Mesenchymal stem cell (in vitro differentiated cells and primary cell): ENCODE data around the gene KIF26B.

Experiments used
- DNase-seq: peaks from one replicate; pipeline ENCODE4 v3.0.0-alpha.2; 2013
- H2AFZ ChIP-seq: one replicate; pipeline ENCODE4 v1.6.1; 2013; ENCODE audit warnings: low read depth, mild to moderate bottlenecking, control low read depth, inconsistent platforms, low read length, moderate library complexity
- H2AK5ac ChIP-seq: 2 replicates; pipeline ENCODE4 v1.6.1; 2013; ENCODE audit warnings: low read length, moderate library complexity, mild to moderate bottlenecking, inconsistent platforms; ENCODE audit not compliant: severe bottlenecking
- H2BK120ac ChIP-seq: one replicate; pipeline ENCODE4 v1.6.1; 2013; ENCODE audit warnings: low read depth, mild to moderate bottlenecking, inconsistent platforms, low read length, moderate library complexity
- H2BK12ac ChIP-seq, 2 experiments: one replicate each; pipeline ENCODE4 v1.6.1; 2013; ENCODE audit warnings: inconsistent platforms in 2 of 2, low read length in 2 of 2, mild to moderate bottlenecking in 2 of 2, moderate library complexity in 2 of 2, control low read depth in 1 of 2
- H2BK15ac ChIP-seq: one replicate; pipeline ENCODE4 v1.6.1; 2013; ENCODE audit warnings: mild to moderate bottlenecking, low read depth, inconsistent platforms; ENCODE audit not compliant: poor library complexity, severe bottlenecking
- H2BK5ac ChIP-seq: 2 replicates; pipeline ENCODE4 v1.6.1; 2013; ENCODE audit warnings: low read depth, mild to moderate bottlenecking, low read length, control low read depth, inconsistent platforms; ENCODE audit not compliant: poor library complexity, severe bottlenecking
- H3K14ac ChIP-seq, 2 experiments: one replicate each; pipeline ENCODE4 v1.6.1; 2013; ENCODE audit warnings: inconsistent platforms in 2 of 2, low read length in 2 of 2, control low read depth in 1 of 2, mild to moderate bottlenecking in 1 of 2, moderate library complexity in 1 of 2
- H3K18ac ChIP-seq, 2 experiments: one replicate each; pipeline ENCODE4 v1.6.1; 2013; ENCODE audit warnings: inconsistent platforms in 2 of 2, low read length in 2 of 2, control low read depth in 1 of 2, low read depth in 1 of 2, mild to moderate bottlenecking in 1 of 2
- H3K23ac ChIP-seq, 2 experiments: one replicate each; pipeline ENCODE4 v1.6.1; 2013; ENCODE audit warnings: inconsistent platforms in 2 of 2, low read length in 2 of 2, mild to moderate bottlenecking in 2 of 2, moderate library complexity in 2 of 2, control low read depth in 1 of 2
- H3K27ac ChIP-seq: 2 replicates; pipeline ENCODE4 v1.5.1; 2013; ENCODE audit warnings: mild to moderate bottlenecking, moderate library complexity, low read length, control low read depth, inconsistent platforms; ENCODE audit not compliant: poor library complexity, severe bottlenecking
- H3K27me3 ChIP-seq, 2 experiments: 2 replicates each; pipeline versions ENCODE4 v1.6.1 to v1.7.0; 2013; ENCODE audit warnings: low read length in 2 of 2, mild to moderate bottlenecking in 2 of 2, moderate library complexity in 2 of 2, control low read depth in 1 of 2, inconsistent platforms in 1 of 2; ENCODE audit not compliant: control insufficient read depth in 1 of 2, insufficient read depth in 1 of 2
- H3K36me3 ChIP-seq, 2 experiments: 2 replicates each; pipeline versions ENCODE4 v1.6.1 to v1.7.0; 2013; ENCODE audit warnings: low read length in 2 of 2, control low read depth in 1 of 2, inconsistent platforms in 1 of 2, low read depth in 1 of 2, mild to moderate bottlenecking in 1 of 2; ENCODE audit not compliant: insufficient read depth in 2 of 2, control insufficient read depth in 1 of 2
- H3K4ac ChIP-seq, 2 experiments: one replicate each; pipeline ENCODE4 v1.6.1; 2013; ENCODE audit warnings: inconsistent platforms in 2 of 2, low read length in 2 of 2, mild to moderate bottlenecking in 2 of 2, moderate library complexity in 2 of 2, control low read depth in 1 of 2, low read depth in 1 of 2
- H3K4me1 ChIP-seq: 2 replicates; pipeline ENCODE4 v1.6.1; 2013; ENCODE audit warnings: low read depth, low read length, control low read depth; ENCODE audit not compliant: control insufficient read depth, insufficient read depth
- H3K4me2 ChIP-seq: 2 replicates; pipeline ENCODE4 v1.6.1; 2013; ENCODE audit warnings: low read length, mild to moderate bottlenecking, inconsistent platforms; ENCODE audit not compliant: poor library complexity, severe bottlenecking
- H3K4me3 ChIP-seq, 2 experiments: 2 replicates each; pipeline versions ENCODE4 v1.5.1 to v1.7.0; 2013; ENCODE audit warnings: low read length in 2 of 2, mild to moderate bottlenecking in 2 of 2, control low read depth in 1 of 2, low read depth in 1 of 2; ENCODE audit not compliant: insufficient read depth in 1 of 2
- H3K79me1 ChIP-seq: replicated peaks from 2 replicates; pipeline ENCODE4 v1.6.1; 2013; ENCODE audit warnings: mild to moderate bottlenecking, control low read depth, low read length, inconsistent platforms; ENCODE audit not compliant: poor library complexity, severe bottlenecking
- H3K9ac ChIP-seq: 2 replicates; pipeline ENCODE4 v1.7.0; 2013; ENCODE audit warnings: mild to moderate bottlenecking, low read length, moderate library complexity
- H3K9me3 ChIP-seq: 2 replicates; pipeline ENCODE4 v1.7.0; 2013; ENCODE audit warnings: mild to moderate bottlenecking, low read length; ENCODE audit not compliant: control insufficient read depth
- H4K8ac ChIP-seq: one replicate; pipeline ENCODE4 v1.6.1; 2013; ENCODE audit warnings: inconsistent platforms, mild to moderate bottlenecking, low read length, moderate library complexity
- H4K91ac ChIP-seq: one replicate; pipeline ENCODE4 v1.6.1; 2013; ENCODE audit warnings: mild to moderate bottlenecking, low read length, inconsistent platforms
- WGBS: methylation state at CpG from one replicate; pipeline ENCODE4 v1.1.7; 2013; ENCODE audit warnings: mixed read lengths; 5-methylcytosine and 5-hydroxymethylcytosine counted together

The KIF26B gene

GRCh38 chr1:245611251-245611650 lies 456.5 kb downstream of the KIF26B start:
- H3K27me3 ChIP-seq = peaks cover 5 to 18% of the 10 kb centered on the region in 2 experiments
- DNase-seq = no peak
- peaks cover 4% of the 10 kb centered on the region for H3K4me1 ChIP-seq
- no peak overlapping the region for H3K9ac ChIP-seq
- no peak overlapping the region for H4K91ac ChIP-seq
- no peak overlapping the region for H2BK5ac ChIP-seq
- no peak overlapping the region for H4K8ac ChIP-seq
- H3K36me3 ChIP-seq = peaks cover 0 to 7% of the 10 kb centered on the region in 2 experiments
- H3K4ac ChIP-seq = no peak overlapping the region
- H2AFZ ChIP-seq = no peak overlapping the region
- no peak overlapping the region for H3K14ac ChIP-seq
- no peak overlapping the region for H3K4me3 ChIP-seq
- H2AK5ac ChIP-seq = no peak overlapping the region
- 80% methylated on average over 1 of the region's 2 CpGs for WGBS
- H3K27ac ChIP-seq = no peak overlapping the region
- H3K9me3 ChIP-seq = no peaks in the 10 kb centered on the region
- no peak overlapping the region for H2BK12ac ChIP-seq
- H2BK15ac ChIP-seq = no peak overlapping the region
- no peak overlapping the region for H3K4me2 ChIP-seq
- no peak overlapping the region for H2BK120ac ChIP-seq
- no peaks in the 10 kb centered on the region for H3K79me1 ChIP-seq
- no peak overlapping the region for H3K23ac ChIP-seq
- H3K18ac ChIP-seq = no peak overlapping the region

DNA sequence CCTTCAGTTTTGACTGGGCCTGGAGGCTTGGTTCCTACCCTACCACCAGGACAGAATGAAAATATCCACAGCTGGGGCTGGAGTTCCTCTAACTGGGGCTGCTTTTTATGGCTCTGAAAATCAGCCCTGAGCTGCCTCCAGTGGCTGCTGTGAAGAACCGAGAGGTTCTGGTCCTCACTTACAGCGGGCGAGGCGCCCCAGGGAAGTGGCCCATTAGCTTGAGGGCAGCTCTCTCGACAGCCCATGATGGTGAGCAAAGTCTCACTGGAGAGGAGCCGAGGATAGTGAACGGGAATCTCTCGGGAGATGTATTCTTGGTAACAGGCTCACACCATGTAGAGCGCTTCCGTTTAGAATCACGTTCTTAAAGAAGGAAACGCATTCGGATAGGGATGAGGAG lies 459.7 kb downstream of the KIF26B start:
- no peak overlapping the region for H2BK15ac ChIP-seq
- H3K23ac ChIP-seq = peak overlapping the region in 1 of 2 experiments; percentile 9
- H2BK5ac ChIP-seq = no peak overlapping the region
- H2BK120ac ChIP-seq = no peak overlapping the region
- H3K4me3 ChIP-seq = peak overlapping the region in 1 of 2 experiments; percentile 52
- no peak overlapping the region for H3K4me2 ChIP-seq
- H3K27me3 ChIP-seq = peaks cover 5 to 10% of the 10 kb centered on the region in 2 experiments
- H3K18ac ChIP-seq = no peak overlapping the region
- peak overlapping the region; percentile 54 for H3K9ac ChIP-seq
- no peak overlapping the region for H2AK5ac ChIP-seq
- no peak overlapping the region for H3K14ac ChIP-seq
- H4K8ac ChIP-seq = peak overlapping the region; percentile 35
- H3K36me3 ChIP-seq = peaks cover 0 to 3% of the 10 kb centered on the region in 2 experiments
- no peaks in the 10 kb centered on the region for H3K79me1 ChIP-seq
- H2AFZ ChIP-seq = no peak overlapping the region
- 31% methylated on average over 13 of the region's 13 CpGs for WGBS
- H2BK12ac ChIP-seq = no peak overlapping the region
- no peak overlapping the region for H4K91ac ChIP-seq
- no peak overlapping the region for H3K27ac ChIP-seq
- no peaks in the 10 kb centered on the region for H3K4me1 ChIP-seq
- H3K4ac ChIP-seq = no peak overlapping the region
- peak; percentile 20 for DNase-seq
- H3K9me3 ChIP-seq = no peaks in the 10 kb centered on the region

DNA sequence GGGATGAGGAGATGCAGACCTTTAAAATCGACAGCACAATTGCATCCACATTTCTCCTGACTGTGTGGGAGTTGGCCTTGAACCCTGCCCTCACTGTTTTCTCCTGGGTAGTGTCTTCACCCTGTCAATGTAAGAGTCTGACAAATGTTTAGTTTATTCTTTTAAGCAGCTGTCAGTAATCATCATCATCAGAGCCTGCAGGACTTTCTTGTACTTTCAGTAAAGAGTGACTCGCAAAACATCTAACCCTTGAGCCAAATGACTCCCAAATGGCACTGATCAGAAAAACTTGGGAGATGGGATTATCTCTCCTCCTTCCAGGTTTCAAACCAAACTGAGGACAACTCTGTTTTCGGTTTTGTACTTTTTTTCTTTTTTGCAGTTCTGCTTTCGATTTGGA lies 460.2 kb downstream of the KIF26B start:
- Histone ChIP-seq H3K79me1 (no peaks in the 10 kb centered on the region), H4K91ac (no peak overlapping the region), H3K27me3 (peaks cover under 1 to 6% of the 10 kb centered on the region in 2 experiments), H4K8ac (no peak overlapping the region), H2BK120ac (no peak overlapping the region), H3K23ac (no peak overlapping the region), H3K9me3 (no peaks in the 10 kb centered on the region), H2AFZ (no peak overlapping the region), H3K4me3 (peak overlapping the region in 1 of 2 experiments; percentile 52), H2AK5ac (no peak overlapping the region), H3K9ac (peak overlapping the region; percentile 54), H2BK12ac (no peak overlapping the region), H3K4ac (no peak overlapping the region), H3K4me1 (no peaks in the 10 kb centered on the region), H3K4me2 (no peak overlapping the region), H3K27ac (no peak overlapping the region), H2BK15ac (no peak overlapping the region), H3K14ac (no peak overlapping the region), H3K36me3 (peaks cover 0 to 3% of the 10 kb centered on the region in 2 experiments), H2BK5ac (no peak overlapping the region), H3K18ac (no peak overlapping the region)
- no peak for DNase-seq
- 67% methylated on average over 1 of the region's 4 CpGs for WGBS

- Histone ChIP-seq H3K23ac (no peak overlapping the region), H3K27ac (no peak overlapping the region), H4K8ac (no peak overlapping the region), H3K27me3 (no peaks in the 10 kb centered on the region), H3K9ac (no peak overlapping the region), H3K4me1 (no peaks in the 10 kb centered on the region), H3K4me3 (no peak overlapping the region), H3K18ac (no peak overlapping the region), H2BK5ac (no peak overlapping the region), H2AFZ (no peak overlapping the region), H2BK15ac (no peak overlapping the region), H3K79me1 (no peaks in the 10 kb centered on the region), H3K14ac (no peak overlapping the region), H3K36me3 (no peaks in the 10 kb centered on the region), H3K9me3 (no peaks in the 10 kb centered on the region), H3K4ac (no peak overlapping the region), H3K4me2 (no peak overlapping the region), H2BK12ac (no peak overlapping the region), H2BK120ac (no peak overlapping the region), H2AK5ac (no peak overlapping the region), H4K91ac (no peak overlapping the region)
- no peak for DNase-seq
- 98% methylated on average over 3 of the region's 5 CpGs for WGBS
Observed at GRCh38 chr1:245621589-245621988, 466.8 kb downstream of the KIF26B start.
